ENCODE data around the gene ELMOD3. TPM values are rescaled to one million over a fixed set of nuclear protein-coding genes. Genes with fewer than 3 reads are reported as not detected.
"Not testable (repeated sequence)": the region's sequence is repeated elsewhere in the genome, so short reads cannot be mapped to it uniquely, and the experiment has no call there.

ELMOD3 gene
- total and polyA plus RNA-seq, 9 of the 15 experiments (the other 6 are each of a cell fraction or from before 2014, with no cell fraction given) = 2.7 to 18.7 (median 11.6) TPM

DNA sequence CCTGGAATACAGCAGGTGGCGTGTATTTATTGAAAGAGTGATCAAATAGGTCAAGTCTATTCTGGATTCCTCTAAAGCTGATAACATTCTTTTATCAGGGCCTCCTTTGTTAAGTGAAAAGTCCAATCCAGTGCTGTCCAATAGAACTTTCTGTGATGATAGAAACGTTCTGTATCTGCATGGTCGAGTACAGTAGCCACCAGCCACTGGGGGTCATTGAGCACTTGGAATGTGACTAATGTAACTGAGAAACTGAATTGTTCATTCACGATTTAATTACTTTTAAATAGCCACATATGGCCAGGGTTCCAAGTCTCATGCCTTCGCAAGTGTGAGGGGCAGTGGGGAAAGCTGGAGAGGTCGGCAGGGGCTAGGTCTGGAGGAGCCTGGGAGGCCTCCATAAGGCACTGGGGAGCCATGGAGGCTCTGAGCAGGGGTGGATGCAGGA, 84.5 kb downstream of the ELMOD3 start:
- BruUV-seq (replicated peaks) = no TSS peak
- TF ChIP-seq NCOR1 (IDR thresholded peaks at IDR 0.05) (no peak), RAD21 (CRISPR knock-in tag; conservative IDR thresholded peaks at IDR 0.05 in 1 of 2, IDR thresholded peaks at IDR 0.05 in 1 of 2) (peak in 1 of 2 experiments; percentile 19; a peak in 1 of 4 replicates)
- TF ChIP-seq, protein P1, sequence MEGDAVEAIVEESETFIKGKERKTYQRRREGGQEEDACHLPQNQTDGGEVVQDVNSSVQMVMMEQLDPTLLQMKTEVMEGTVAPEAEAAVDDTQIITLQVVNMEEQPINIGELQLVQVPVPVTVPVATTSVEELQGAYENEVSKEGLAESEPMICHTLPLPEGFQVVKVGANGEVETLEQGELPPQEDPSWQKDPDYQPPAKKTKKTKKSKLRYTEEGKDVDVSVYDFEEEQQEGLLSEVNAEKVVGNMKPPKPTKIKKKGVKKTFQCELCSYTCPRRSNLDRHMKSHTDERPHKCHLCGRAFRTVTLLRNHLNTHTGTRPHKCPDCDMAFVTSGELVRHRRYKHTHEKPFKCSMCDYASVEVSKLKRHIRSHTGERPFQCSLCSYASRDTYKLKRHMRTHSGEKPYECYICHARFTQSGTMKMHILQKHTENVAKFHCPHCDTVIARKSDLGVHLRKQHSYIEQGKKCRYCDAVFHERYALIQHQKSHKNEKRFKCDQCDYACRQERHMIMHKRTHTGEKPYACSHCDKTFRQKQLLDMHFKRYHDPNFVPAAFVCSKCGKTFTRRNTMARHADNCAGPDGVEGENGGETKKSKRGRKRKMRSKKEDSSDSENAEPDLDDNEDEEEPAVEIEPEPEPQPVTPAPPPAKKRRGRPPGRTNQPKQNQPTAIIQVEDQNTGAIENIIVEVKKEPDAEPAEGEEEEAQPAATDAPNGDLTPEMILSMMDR (IDR thresholded peaks at IDR 0.05 in 2 of 3, conservative IDR thresholded peaks at IDR 0.05 in 1 of 3; ENCODE audit: insufficient read depth in 2 of 3, low read depth in 1 of 3, low read length in 3 of 3) = peak in 2 of 3 experiments; percentile 6 to 27; a peak in 1 of 6 replicates
- Histone ChIP-seq H3K4me1 (replicated peaks in 1 of 2; ENCODE audit: control insufficient read depth in 2 of 2, insufficient read depth in 2 of 2, low read length in 2 of 2) (peaks cover 28 to 39% of the 10 kb centered on the region in 2 experiments), H2AFZ (ENCODE audit: low read depth, low read length) (peak overlapping the region; percentile 86), H4K20me1 (replicated peaks; ENCODE audit: control insufficient read depth, insufficient read depth, low read length) (no peaks in the 10 kb centered on the region), H3K79me2 (ENCODE audit: control insufficient read depth, insufficient read depth, low read length) (no peaks in the 10 kb centered on the region; the same call in 2 of the 3 replicates), H3K27me3 (ENCODE audit: control insufficient read depth in 2 of 2, insufficient read depth in 2 of 2, low read length in 2 of 2) (no peaks in the 10 kb centered on the region), H3K4me3 (no peak overlapping the region), H3K9ac (ENCODE audit: insufficient read depth in 1 of 2, low read depth in 2 of 2, low read length in 2 of 2) (peak overlapping the region; percentile 73 to 84), H3K9me1 (ENCODE audit: control insufficient read depth, insufficient read depth, low read length) (peaks cover 2% of the 10 kb centered on the region), H3K4me2 (ENCODE audit: insufficient read depth, low read length) (no peak overlapping the region; the same call in 1 of the 2 replicates), H3K27ac (ENCODE audit: extremely low read depth, low read depth, low read length) (peak overlapping the region; percentile 79), H3K9me3 (replicated peaks; ENCODE audit: control insufficient read depth, insufficient read depth, low read depth, low read length) (no peaks in the 10 kb centered on the region), H3K36me3 (ENCODE audit: control insufficient read depth, insufficient read depth, low read length) (no peaks in the 10 kb centered on the region)
- WGBS (ENCODE audit: insufficient coverage, low coverage, missing lambda C conversion rate) = 53% methylated on average over 6 of the region's 6 CpGs
- POLR2A ChIA-PET = interaction anchor here (0.6 to 63.9 kb wide), 9 partner anchors 8 to 131 kb away, joined by 3 to 1576 read pairs (median 4); partner anchors contain the start of gene MAT2A
- DNase-seq (ENCODE audit: extremely low read depth in 1 of 4, low spot score in 3 of 4) = no peak
- in situ Hi-C loops (cut with MboI) (no loop called here), intact Hi-C loops (cut with micrococcal nuclease) (loop anchor here (5.0 kb wide), 2 partner anchors 58 to 98 kb away; partner anchors contain the start of gene MAT2A)
- ATAC-seq = no peak
- no peak for FAIRE-seq
- CTCF ChIA-PET (ENCODE audit: low intra/inter-chr PET ratio) = no interaction called here

- FAIRE-seq; H3K9me3 ChIP-seq (replicated peaks; ENCODE audit: control insufficient read depth, insufficient read depth, low read depth, low read length); CTCF ChIA-PET (ENCODE audit: low intra/inter-chr PET ratio); DNase-seq (ENCODE audit: extremely low read depth in 1 of 4, low spot score in 3 of 4); in situ Hi-C loops (cut with MboI); H3K4me3 ChIP-seq; H3K4me2 ChIP-seq (ENCODE audit: insufficient read depth, low read length); H4K20me1 ChIP-seq (replicated peaks; ENCODE audit: control insufficient read depth, insufficient read depth, low read length); H3K36me3 ChIP-seq (ENCODE audit: control insufficient read depth, insufficient read depth, low read length); H3K9me1 ChIP-seq (ENCODE audit: control insufficient read depth, insufficient read depth, low read length); H3K79me2 ChIP-seq (ENCODE audit: control insufficient read depth, insufficient read depth, low read length); H3K27me3 ChIP-seq (ENCODE audit: control insufficient read depth in 2 of 2, insufficient read depth in 2 of 2, low read length in 2 of 2); ATAC-seq; H3K9ac ChIP-seq (ENCODE audit: insufficient read depth in 1 of 2, low read depth in 2 of 2, low read length in 2 of 2); BruUV-seq (replicated peaks); H3K27ac ChIP-seq (ENCODE audit: extremely low read depth, low read depth, low read length); H2AFZ ChIP-seq (ENCODE audit: low read depth, low read length): not testable (repeated sequence)
- POLR2A ChIA-PET = interaction anchor here (0.6 to 63.9 kb wide), 4 partner anchors 12 to 121 kb away, joined by 3 to 1576 read pairs (median 3); partner anchors contain the start of gene MAT2A
- 83% methylated on average over 9 of the region's 9 CpGs for WGBS (ENCODE audit: insufficient coverage, low coverage, missing lambda C conversion rate)
- H3K4me1 ChIP-seq (replicated peaks in 1 of 2; ENCODE audit: control insufficient read depth in 2 of 2, insufficient read depth in 2 of 2, low read length in 2 of 2) = peaks cover 30 to 39% of the 10 kb centered on the region in 2 experiments
- intact Hi-C loops (cut with micrococcal nuclease) = loop anchor here (5.0 kb wide), 2 partner anchors 58 to 98 kb away; partner anchors contain the start of gene MAT2A
These were observed 85.0 kb downstream of the ELMOD3 start for GRCh38 chr2:85439569-85439968.

All from K562 (cell line).